Measurements from ENCODE around the gene SMCO4. TPM values are rescaled to one million over a fixed set of nuclear protein-coding genes. Genes with fewer than 3 reads are reported as not detected.

The SMCO4 gene
- total and polyA plus RNA-seq, 2 experiments from 2014 or later, result 42.2 to 49.0 TPM

GRCh38 chr11:93492464-93493251 lies 50.5 kb downstream of the SMCO4 start:
- ATAC-seq (no peak), DNase-seq (ENCODE audit: low spot score) (no peak)
- Histone ChIP-seq H3K27ac (ENCODE audit: low read depth) (peak overlapping the region; percentile 91; the same call in 1 of the 2 replicates), H3K4me1 (ENCODE audit: insufficient read depth) (peaks cover 49% of the 10 kb centered on the region), H3K9me2 (ENCODE audit: insufficient read depth) (no peaks in the 10 kb centered on the region), H3F3A (replicated peaks; ENCODE audit: low read depth) (peaks cover 13% of the 10 kb centered on the region; the same call in 1 of the 2 replicates), H3K36me3 (ENCODE audit: insufficient read depth) (no peaks in the 10 kb centered on the region), H3K4me3 (no peak overlapping the region), H3K27me3 (ENCODE audit: insufficient read depth) (no peaks in the 10 kb centered on the region), H2AFZ (no peak overlapping the region), H4K20me1 (replicated peaks; ENCODE audit: insufficient read depth) (no peaks in the 10 kb centered on the region), H3K4me2 (no peak overlapping the region), H3K79me2 (replicated peaks; ENCODE audit: insufficient read depth) (peaks cover 28% of the 10 kb centered on the region)
- no peak overlapping the region for H3K4me3 Mint-ChIP-seq
- peaks cover 12% of the 10 kb centered on the region for H3K27me3 Mint-ChIP-seq (ENCODE audit: insufficient read depth, low read depth, poor library complexity)
- peaks cover 58% of the 10 kb centered on the region for H3K4me1 Mint-ChIP-seq
- peak overlapping the region; percentile 87 for H3K27ac Mint-ChIP-seq
- H3K9me3 Mint-ChIP-seq, result no peaks in the 10 kb centered on the region; the same call in 2 of the 3 replicates
- TF ChIP-seq EZH2 (IDR thresholded peaks at IDR 0.05; ENCODE audit: low read depth, unreplicated experiment) (no peak), NANOG (IDR thresholded peaks at IDR 0.05; ENCODE audit: borderline replicate concordance) (no peak), ZNF114 (CRISPR knock-in tag; IDR thresholded peaks at IDR 0.05) (no peak), POLR2AphosphoS5 (IDR thresholded peaks at IDR 0.05; ENCODE audit: low read depth) (no peak), CREB1 (CRISPR knock-in tag; IDR thresholded peaks at IDR 0.05; ENCODE audit: low read depth) (no peak), ZNF331 (CRISPR knock-in tag; IDR thresholded peaks at IDR 0.05; ENCODE audit: low read depth) (no peak), STAT1 (IDR thresholded peaks at IDR 0.05; ENCODE audit: unreplicated experiment) (no peak), EZH2phosphoT487 (IDR thresholded peaks at IDR 0.05; ENCODE audit: unreplicated experiment) (no peak), REST (IDR thresholded peaks at IDR 0.05; ENCODE audit: unreplicated experiment) (no peak), JUNB (IDR thresholded peaks at IDR 0.05; ENCODE audit: unreplicated experiment) (no peak), ETS1 (IDR thresholded peaks at IDR 0.05) (no peak)
- TF ChIP-seq, protein P1, sequence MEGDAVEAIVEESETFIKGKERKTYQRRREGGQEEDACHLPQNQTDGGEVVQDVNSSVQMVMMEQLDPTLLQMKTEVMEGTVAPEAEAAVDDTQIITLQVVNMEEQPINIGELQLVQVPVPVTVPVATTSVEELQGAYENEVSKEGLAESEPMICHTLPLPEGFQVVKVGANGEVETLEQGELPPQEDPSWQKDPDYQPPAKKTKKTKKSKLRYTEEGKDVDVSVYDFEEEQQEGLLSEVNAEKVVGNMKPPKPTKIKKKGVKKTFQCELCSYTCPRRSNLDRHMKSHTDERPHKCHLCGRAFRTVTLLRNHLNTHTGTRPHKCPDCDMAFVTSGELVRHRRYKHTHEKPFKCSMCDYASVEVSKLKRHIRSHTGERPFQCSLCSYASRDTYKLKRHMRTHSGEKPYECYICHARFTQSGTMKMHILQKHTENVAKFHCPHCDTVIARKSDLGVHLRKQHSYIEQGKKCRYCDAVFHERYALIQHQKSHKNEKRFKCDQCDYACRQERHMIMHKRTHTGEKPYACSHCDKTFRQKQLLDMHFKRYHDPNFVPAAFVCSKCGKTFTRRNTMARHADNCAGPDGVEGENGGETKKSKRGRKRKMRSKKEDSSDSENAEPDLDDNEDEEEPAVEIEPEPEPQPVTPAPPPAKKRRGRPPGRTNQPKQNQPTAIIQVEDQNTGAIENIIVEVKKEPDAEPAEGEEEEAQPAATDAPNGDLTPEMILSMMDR (conservative IDR thresholded peaks at IDR 0.05; ENCODE audit: low read depth in 2 of 2), result no peak
- TF ChIP-seq, protein P2, sequence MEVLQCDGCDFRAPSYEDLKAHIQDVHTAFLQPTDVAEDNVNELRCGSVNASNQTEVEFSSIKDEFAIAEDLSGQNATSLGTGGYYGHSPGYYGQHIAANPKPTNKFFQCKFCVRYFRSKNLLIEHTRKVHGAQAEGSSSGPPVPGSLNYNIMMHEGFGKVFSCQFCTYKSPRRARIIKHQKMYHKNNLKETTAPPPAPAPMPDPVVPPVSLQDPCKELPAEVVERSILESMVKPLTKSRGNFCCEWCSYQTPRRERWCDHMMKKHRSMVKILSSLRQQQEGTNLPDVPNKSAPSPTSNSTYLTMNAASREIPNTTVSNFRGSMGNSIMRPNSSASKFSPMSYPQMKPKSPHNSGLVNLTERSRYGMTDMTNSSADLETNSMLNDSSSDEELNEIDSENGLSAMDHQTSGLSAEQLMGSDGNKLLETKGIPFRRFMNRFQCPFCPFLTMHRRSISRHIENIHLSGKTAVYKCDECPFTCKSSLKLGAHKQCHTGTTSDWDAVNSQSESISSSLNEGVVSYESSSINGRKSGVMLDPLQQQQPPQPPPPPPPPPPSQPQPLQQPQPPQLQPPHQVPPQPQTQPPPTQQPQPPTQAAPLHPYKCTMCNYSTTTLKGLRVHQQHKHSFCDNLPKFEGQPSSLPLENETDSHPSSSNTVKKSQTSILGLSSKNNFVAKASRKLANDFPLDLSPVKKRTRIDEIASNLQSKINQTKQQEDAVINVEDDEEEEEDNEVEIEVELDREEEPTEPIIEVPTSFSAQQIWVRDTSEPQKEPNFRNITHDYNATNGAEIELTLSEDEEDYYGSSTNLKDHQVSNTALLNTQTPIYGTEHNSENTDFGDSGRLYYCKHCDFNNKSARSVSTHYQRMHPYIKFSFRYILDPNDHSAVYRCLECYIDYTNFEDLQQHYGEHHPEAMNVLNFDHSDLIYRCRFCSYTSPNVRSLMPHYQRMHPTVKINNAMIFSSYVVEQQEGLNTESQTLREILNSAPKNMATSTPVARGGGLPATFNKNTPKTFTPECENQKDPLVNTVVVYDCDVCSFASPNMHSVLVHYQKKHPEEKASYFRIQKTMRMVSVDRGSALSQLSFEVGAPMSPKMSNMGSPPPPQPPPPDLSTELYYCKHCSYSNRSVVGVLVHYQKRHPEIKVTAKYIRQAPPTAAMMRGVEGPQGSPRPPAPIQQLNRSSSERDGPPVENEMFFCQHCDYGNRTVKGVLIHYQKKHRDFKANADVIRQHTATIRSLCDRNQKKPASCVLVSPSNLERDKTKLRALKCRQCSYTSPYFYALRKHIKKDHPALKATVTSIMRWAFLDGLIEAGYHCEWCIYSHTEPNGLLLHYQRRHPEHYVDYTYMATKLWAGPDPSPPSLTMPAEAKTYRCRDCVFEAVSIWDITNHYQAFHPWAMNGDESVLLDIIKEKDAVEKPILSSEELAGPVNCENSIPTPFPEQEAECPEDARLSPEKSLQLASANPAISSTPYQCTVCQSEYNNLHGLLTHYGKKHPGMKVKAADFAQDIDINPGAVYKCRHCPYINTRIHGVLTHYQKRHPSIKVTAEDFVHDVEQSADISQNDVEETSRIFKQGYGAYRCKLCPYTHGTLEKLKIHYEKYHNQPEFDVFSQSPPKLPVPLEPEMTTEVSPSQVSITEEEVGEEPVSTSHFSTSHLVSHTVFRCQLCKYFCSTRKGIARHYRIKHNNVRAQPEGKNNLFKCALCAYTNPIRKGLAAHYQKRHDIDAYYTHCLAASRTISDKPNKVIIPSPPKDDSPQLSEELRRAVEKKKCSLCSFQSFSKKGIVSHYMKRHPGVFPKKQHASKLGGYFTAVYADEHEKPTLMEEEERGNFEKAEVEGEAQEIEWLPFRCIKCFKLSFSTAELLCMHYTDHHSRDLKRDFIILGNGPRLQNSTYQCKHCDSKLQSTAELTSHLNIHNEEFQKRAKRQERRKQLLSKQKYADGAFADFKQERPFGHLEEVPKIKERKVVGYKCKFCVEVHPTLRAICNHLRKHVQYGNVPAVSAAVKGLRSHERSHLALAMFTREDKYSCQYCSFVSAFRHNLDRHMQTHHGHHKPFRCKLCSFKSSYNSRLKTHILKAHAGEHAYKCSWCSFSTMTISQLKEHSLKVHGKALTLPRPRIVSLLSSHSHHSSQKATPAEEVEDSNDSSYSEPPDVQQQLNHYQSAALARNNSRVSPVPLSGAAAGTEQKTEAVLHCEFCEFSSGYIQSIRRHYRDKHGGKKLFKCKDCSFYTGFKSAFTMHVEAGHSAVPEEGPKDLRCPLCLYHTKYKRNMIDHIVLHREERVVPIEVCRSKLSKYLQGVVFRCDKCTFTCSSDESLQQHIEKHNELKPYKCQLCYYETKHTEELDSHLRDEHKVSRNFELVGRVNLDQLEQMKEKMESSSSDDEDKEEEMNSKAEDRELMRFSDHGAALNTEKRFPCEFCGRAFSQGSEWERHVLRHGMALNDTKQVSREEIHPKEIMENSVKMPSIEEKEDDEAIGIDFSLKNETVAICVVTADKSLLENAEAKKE (CRISPR knock-in tag; IDR thresholded peaks at IDR 0.05), result no peak
- peaks cover 22% of the 10 kb centered on the region for H3K36me3 Mint-ChIP-seq (ENCODE audit: low read depth)

Measured in GM23338 (cell line).